ENCODE measurements around the gene E2F2.
A peak's percentile ranks its signal among the peaks of the same experiment; 100 is the strongest.

The E2F2 gene

GRCh38 chr1:23525558-23526250, 5.3 kb downstream of the E2F2 start:
- CTCF ChIA-PET = interaction anchor here (0.7 to 2.2 kb wide), 7 partner anchors 11 to 118 kb away, joined by 3 to 12 read pairs (median 6); no protein-coding TSS in a partner anchor
- H3K4me3 ChIP-seq (ENCODE audit: low read depth, low read length) = no peak overlapping the region
- POLR2A ChIA-PET = interaction anchor here (1.2 kb wide), 1 partner anchor 26 kb away, joined by 4 read pairs; no protein-coding TSS in a partner anchor
- peaks cover 11% of the 10 kb centered on the region for H3K4me1 ChIP-seq (ENCODE audit: control insufficient read depth, insufficient read depth, low read length)
- H3K27ac ChIP-seq (ENCODE audit: extremely low read depth, low read depth, low read length) = no peak overlapping the region; the same call in 1 of the 2 replicates
- no peaks in the 10 kb centered on the region for H3K9me3 ChIP-seq (ENCODE audit: control insufficient read depth, insufficient read depth, low read depth, low read length)
- H3K36me3 ChIP-seq (ENCODE audit: control insufficient read depth in 2 of 2, insufficient read depth in 1 of 2, low read length in 2 of 2) = peaks cover 0 to 54% of the 10 kb centered on the region in 2 experiments; a peak in 2 of 3 replicates
- TF ChIP-seq ZSCAN5A (tag by site-specific recombination; IDR thresholded peaks at IDR 0.05) = no peak
- TF ChIP-seq ZNF433 (tag by site-specific recombination; IDR thresholded peaks at IDR 0.05; ENCODE audit: low read depth) = no peak
- no peak for TF ChIP-seq ZNF473 (tag by site-specific recombination; IDR thresholded peaks at IDR 0.05)
- TF ChIP-seq ZNF292 (tag by site-specific recombination; IDR thresholded peaks at IDR 0.05; ENCODE audit: borderline replicate concordance, low read depth) = no peak
- no peak for TF ChIP-seq ZNF10 (tag by site-specific recombination; IDR thresholded peaks at IDR 0.05)
- no peak for TF ChIP-seq ZNF19 (tag by site-specific recombination; IDR thresholded peaks at IDR 0.05; ENCODE audit: low read depth)
- TF ChIP-seq PRDM1 (tag by site-specific recombination; IDR thresholded peaks at IDR 0.05) = peak; percentile 53; the same call in 1 of the 2 replicates
- TF ChIP-seq OSR2 (tag by site-specific recombination; IDR thresholded peaks at IDR 0.05) = 0 out of 2 replicates have a peak, but pooled peaks have one; percentile 12
- 0 out of 2 replicates have a peak, but pooled peaks have one; percentile 45 for TF ChIP-seq ZBTB20 (tag by site-specific recombination; IDR thresholded peaks at IDR 0.05)
- peak; percentile 27; the same call in 1 of the 2 replicates for TF ChIP-seq ATF2 (tag by site-specific recombination; IDR thresholded peaks at IDR 0.05; ENCODE audit: low read depth)
- 0 out of 2 replicates have a peak, but pooled peaks have one; percentile 22 for TF ChIP-seq GLIS1 (tag by site-specific recombination; IDR thresholded peaks at IDR 0.05)
- TF ChIP-seq ZNF518A (tag by site-specific recombination; conservative IDR thresholded peaks at IDR 0.05; ENCODE audit: low read depth) = no peak
- TF ChIP-seq TSHZ1 (tag by site-specific recombination; IDR thresholded peaks at IDR 0.05; ENCODE audit: borderline replicate concordance) = 0 out of 2 replicates have a peak, but pooled peaks have one; percentile 34
- TF ChIP-seq SP7 (tag by site-specific recombination; IDR thresholded peaks at IDR 0.05) = peak; percentile 22; the same call in 1 of the 2 replicates
- no peak for TF ChIP-seq ZNF626 (tag by site-specific recombination; IDR thresholded peaks at IDR 0.05)
- TF ChIP-seq HOXA7 (CRISPR knock-in tag; IDR thresholded peaks at IDR 0.05; ENCODE audit: borderline replicate concordance) = no peak
- TF ChIP-seq ZNF658 (tag by site-specific recombination; IDR thresholded peaks at IDR 0.05) = no peak
- TF ChIP-seq ZNF398 (tag by site-specific recombination; IDR thresholded peaks at IDR 0.05) = peak; percentile 73
- peak; percentile 80 for TF ChIP-seq ZIC2 (tag by site-specific recombination; IDR thresholded peaks at IDR 0.05)
- no peak for TF ChIP-seq ZNF548 (tag by site-specific recombination; IDR thresholded peaks at IDR 0.05)
- TF ChIP-seq ZNF23 (tag by site-specific recombination; IDR thresholded peaks at IDR 0.05; ENCODE audit: borderline replicate concordance) = no peak
- TF ChIP-seq SCRT2 (tag by site-specific recombination; IDR thresholded peaks at IDR 0.05) = peak; percentile 43; the same call in 1 of the 2 replicates
